NCI-H82 (cell line): ENCODE measurements around the gene C11orf98.
"Not testable (repeated sequence)": the region's sequence is repeated elsewhere in the genome, so short reads cannot be mapped to it uniquely, and the experiment has no call there.

ENCODE experiments used
- DNase-seq: peaks from one replicate; lab custom pipeline; 2025; lab: John Stamatoyannopoulos, UW

The C11orf98 gene

DNA sequence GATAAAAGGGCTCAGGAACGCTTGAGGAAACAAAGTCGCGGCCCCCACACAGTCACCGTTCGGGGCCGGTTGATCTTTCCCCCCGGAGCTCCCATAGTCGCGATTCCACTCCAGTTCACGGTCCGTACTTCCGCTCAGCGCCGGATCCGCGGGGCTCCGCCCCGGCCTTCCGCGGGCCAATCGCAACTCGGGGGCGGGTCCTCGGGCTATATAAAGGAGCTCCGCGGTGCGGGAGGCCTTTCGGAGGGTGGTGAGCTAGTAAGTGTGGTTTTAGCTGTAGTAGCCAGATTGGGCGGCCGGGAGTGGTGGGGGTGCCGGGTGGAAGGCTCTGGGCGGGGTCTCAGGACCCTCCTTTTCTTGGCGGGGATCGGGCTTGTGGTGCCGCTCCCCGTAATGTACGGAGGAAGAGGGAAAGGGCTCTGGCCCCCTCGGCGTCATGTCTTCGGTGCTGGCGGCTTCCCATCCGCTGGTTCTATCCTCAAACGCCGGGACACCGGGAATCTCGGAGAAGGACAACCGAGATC lies at the start of gene C11orf98, which contains the start of gene CSKMT:
TSS of gene C11orf98 (minus strand) at position 136 of the 524 bp plus-strand sequence. CDS start at position 95, 41 bp downstream.
TSS of gene CSKMT (plus strand) at position 238 of the 524 bp plus-strand sequence. CDS start 568 bp downstream, outside the sequence.
- DNase-seq, result peak; percentile 94

DNA sequence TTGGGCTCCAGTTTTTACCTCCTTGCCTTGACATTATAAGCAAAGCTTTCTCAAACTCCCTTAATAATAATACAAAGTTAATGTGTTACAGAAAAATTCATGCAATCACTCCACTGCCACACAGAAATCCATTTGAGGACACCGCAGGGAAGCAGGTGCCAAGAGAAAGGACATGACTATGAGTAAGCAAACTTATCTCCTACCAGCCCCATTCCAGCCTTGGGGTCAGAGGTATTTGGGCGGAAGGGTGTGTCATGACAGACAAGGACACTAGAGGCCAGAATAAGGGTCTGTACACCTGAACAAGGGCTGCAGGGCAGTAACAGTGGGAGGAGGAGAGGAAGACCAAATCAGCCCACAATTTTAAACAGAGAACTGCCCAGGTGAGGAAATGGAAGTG lies 48.3 kb upstream of the C11orf98 start:
- no peak for DNase-seq

DNA sequence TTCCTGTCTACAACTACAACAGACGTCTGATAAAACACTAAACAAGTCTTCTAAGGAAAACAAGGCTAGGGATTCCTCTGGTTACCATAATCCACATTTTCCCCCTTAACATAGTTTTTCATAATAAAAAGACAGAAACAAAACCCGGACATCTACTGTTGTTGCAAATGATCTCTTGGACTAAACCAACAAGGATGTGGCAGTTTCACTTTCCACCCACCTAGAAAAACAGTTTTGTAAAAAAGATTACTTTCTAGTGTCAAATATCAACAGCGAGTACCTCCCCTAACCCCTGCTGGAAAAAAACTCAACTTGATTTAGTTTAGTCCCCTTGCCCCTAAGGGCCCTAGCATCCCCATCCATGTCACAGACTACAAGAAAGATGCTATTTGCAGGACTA lies 47.9 kb upstream of the C11orf98 start:
- no peak for DNase-seq

DNA sequence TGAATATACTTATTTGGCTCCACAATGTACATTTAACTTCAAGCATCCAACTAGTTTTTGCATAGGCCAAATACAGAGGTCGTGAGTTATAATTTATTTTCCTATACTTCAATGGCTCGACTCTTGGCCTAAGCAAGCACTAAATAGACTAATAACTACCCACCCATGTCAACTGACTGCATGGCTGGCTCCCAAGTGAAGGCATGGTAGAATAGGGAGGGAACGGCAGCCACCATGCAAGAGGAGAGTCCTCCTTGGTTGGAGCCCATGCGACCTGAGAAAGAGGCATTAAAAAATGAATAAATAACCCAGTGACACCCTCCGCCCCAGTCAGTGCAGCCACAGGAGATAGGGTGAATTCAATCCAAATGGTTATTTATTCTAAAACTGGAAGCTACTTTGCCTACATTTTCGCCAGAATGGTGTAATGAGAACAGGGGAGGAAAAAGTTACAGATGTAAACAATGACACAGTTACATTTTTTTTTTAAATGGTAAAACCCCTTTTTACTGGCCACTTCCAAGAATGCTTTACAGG lies 47.3 kb upstream of the C11orf98 start:
- DNase-seq, result no peak

DNA sequence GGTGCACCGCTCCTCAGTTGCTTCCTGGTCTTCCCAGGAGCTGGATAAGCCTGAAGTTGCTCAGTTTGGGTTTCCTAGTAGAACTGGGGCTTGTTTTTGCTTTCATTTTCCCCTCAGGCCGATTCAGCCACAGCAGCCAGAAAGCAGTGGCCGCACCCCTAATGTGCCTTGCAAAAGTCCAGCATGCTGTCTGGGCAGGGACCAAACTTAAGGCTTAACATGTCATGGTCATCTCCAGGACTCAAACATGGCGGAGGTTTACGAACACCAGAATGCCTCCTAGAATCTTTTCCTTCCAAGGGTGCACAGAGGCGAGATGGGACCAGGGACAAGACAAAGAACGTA lies 45.0 kb upstream of the C11orf98 start:
- peak; percentile 51 for DNase-seq

DNA sequence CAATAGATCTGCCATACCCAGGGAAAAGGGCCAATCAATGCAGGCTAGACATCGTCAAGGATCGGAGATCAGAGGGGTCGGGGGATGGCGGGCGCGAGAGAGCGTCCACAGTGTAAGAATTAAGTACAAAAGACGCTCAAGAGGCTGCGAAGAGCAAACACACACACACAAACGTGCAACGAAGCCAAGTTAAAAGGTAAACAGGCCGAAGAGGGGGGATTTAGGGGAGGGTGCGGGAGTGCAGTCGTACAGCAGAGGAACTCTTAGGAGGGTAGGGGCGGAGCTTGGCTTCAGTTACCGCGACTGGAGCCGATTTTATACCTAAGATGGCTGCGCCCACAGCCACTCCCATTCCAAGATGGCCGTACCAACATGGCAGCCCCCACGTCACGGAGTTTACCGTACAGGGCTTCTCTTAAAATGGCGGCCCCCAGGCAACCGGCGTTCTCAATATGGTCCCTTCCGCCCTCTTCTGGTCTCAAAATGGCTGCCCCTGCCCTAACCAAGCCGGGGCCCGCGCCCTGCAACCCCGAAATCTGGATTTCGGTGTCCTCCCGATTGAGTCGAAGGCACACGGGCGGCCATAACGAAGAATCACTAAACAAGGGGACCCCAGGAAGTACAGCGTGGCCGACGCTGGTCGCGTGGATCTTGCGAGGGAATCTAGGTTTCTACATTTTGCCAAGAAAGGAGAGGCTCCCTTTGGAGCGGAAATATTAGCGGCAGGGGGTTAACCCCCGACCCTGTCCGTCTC lies 44.4 kb upstream of the C11orf98 start:
- DNase-seq, result peak; percentile 99

DNA sequence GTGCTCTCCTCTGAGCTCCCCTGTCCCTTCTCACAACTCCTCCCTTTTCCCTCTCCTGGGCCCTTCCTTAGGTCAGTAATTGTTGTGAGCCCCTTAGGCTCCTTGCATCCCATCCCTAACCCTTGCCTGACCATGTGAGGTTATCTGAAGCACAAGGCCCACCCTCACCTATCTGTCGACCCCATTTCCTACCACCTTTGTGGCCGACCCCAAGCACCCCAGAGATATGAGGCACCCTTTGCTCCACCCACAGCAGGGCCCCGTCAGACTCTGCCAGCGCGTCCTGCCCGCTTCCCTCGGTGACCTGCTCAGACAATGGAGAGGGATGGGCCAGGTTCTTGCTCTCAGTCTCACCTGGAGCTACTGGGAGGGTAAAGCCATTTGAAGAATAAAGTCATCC lies 43.8 kb upstream of the C11orf98 start:
- DNase-seq, result no peak

DNA sequence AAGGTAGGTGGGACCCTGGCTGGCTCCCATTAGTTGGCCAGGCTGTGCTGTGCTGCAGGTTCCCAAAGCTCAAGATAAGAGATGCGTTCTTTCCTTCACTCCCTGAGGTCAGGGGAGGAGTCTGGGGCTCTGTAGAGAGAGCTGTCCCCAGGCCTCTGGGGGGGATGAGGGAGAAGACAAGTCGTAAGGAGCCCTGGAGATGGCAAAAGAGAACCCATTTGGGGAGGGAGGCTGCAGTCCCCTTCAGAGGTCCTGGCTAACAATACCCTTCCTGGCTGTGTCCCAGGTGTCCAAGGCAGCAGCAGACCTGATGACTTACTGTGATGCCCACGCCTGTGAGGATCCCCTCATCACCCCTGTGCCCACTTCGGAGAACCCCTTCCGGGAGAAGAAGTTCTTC lies 43.4 kb upstream of the C11orf98 start:
- DNase-seq, result no peak

DNA sequence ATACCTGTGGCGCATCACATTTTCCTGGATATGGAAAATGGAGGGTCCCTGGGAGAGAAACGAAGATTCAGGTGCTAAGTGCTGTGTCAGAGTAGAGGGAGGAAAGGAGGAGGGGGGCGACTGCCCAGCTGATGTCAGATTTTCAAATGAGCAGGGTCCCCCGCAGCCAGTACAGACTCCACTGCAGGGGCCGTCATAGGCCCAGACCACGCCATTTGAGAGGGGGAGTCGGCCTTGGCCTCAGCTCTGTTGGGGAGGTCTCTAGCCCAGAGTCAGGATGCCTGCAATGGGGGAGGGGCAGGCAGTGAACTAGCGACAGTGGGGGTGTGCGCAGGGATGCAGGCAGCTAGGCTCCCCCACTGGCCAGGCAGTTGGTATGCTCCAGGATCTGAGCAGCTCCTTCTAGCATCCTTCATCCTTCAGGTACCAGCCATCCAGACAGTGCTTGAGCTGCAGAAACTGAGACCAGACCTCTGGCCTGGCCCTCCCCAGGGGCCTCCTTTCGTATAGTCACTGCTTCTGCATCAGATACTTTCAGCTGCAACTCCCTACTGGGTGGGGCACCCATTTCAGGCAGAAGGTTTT lies 42.4 kb upstream of the C11orf98 start, which contains the start of the genes BSCL2 and GNG3:
TSS of gene BSCL2 (minus strand) at position 148 of the 585 bp plus-strand sequence. CDS start 229 bp downstream, outside the sequence.
TSS of gene GNG3 (plus strand) at position 400 of the 585 bp plus-strand sequence. CDS start 620 bp downstream, outside the sequence.
- peak; percentile 73 for DNase-seq

DNA sequence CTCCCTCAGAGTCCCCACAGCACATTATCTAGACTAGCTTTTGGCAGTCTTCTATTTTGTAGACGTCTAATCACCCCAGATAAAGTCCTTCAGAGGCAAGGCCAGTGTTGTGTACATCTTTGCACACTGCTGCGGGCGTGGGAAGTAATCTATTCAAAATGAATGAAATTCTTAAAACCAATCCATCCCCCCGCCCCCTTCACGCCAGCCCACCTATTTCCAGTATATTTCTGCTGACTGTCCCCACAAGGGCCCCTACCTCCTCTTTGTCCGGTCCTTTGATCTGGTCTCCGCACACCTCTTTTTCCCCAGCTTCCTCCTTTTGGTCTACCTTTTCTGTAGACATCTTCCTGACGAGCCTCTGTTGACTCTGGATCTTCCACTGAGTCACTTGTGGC lies 41.8 kb upstream of the C11orf98 start:
- DNase-seq, result no peak

DNA sequence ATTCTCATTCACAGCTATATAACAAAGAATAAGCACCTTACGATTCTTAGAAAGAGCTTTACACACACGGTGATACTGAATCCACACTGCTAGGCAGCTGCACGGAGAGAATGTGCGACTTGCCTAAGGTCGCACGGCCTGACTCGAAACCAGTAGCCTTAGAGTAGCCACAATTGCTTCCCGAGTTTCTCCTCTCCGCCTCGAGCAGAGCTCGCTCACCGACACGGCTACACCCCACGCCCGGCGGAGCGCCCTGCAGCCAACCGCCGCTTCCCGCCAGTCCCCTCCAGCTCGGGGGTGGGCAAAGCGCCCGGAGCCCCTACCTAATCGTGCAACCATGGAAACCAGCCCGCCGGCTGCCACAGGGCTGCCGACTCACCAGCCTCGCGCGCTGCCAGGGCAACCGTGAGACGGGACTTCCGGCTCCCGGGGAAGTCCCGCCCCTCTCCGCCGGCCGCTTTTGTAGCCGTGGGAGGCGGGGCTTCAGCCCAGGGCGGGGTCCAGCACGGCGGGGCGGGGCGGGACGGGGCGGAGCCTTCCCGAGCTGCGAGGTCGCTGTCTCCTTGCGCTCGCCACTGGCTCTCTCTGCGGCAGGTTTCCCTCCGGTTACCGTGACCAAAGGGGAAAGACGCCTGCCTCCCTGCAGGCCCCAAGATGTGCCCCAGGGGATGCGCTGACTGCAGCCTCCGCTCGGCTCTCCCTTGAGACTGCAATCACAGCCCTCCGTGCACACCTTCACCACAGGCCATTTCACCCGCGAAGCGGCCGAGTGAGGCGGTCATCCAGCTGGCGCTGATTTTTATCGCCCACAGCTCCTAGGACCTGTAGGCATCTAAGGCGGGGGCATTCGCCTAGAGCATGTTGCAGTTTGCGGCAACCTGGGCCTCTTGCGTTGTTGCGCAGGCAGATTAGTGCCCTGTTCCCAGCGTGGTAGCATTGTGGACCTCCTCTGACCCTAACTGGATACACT lies 41.2 kb upstream of the C11orf98 start:
- peak; percentile 96 for DNase-seq

DNA sequence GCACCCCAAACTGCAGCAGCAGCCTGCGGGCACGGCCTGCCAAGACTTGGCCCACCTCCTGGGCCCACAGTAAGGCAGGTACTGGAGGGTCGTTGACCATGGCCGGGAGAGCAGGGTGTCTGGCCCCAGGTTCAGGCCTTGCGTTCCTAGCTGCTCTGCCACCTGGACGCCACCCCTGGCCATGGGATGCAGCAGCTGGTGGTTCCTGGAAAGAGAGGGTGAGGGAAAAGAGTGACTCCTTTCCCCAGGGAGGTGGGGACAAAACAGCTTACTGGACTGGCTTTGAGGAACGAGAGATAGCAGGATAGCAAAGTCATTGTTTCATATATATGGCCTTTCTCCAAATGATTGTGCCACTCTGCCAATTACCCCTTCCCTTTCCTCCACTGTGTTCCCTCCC lies 40.4 kb upstream of the C11orf98 start:
- no peak for DNase-seq

DNA sequence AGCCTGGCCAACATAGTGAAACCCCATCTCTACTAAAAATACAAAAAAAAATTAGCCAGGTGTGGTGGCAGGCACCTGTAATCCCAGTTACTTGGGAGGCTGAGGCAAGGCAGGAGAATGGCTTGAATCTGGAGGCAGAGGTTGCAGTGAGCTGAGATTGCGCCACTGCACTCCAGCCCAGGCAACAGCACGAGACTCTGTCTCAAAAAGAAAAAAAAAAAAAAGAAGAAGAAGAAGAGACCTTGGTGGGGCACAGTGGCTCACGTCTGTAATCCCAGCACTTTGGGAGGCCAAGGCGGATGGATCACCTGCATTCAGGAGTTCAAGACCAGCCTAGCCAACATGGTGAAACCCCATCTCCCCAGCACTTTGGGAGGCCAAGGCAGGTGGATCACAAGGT lies 38.9 kb upstream of the C11orf98 start:
- not testable (repeated sequence) for DNase-seq

DNA sequence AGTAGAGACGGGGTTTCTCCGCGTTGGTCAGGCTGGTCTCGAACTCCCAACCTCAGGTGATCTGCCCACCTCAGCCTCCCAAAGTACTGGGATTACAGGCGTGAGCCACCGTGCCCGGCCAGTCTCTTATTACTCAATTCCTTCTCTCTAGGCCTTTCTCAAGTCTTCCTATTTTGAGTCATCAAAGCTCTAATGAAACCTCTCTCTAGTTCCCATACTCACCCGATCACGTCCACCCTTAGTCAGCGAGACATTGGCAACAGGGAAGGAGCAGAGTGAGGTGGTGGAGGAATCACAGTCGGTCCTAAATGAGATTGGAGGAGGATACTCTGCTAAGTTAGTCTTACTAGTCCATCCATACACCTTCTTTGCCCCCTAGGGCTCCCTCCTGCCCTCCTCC lies 37.2 kb upstream of the C11orf98 start:
- no peak for DNase-seq

DNA sequence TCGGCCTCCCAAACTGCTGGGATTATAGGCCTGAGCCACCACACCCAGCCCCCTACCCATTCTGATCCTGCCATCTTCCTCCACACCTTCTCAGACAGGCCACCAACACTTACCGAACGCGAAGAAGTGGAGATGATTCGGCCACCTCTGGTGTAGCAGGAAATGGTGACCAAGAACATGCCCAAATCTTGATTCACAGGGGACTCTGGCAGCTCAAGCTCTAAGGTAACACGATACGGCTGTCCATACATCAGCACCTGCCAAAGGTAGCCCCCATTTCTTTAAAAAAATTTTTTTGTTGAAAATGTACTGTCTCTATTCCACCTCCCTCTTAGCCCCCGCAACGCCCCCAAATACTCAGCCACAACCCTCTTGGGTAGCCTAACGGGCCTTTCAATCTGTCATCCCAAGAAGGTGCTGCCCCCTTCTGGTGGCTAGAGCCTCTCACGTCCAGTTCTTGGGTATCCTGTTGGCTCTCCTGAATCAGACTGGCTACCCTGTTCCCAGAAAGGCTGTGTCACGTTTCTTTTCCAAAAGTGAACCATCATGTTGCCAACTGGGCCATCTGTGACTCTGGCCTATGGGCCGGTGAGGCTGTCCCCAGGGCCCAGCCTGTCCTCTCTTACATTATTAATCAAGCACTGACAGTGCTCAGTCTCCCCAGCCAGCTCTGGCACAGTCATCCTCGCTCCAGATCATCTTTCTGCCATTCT lies 29.6 kb upstream of the C11orf98 start:
- peak; percentile 86 for DNase-seq

DNA sequence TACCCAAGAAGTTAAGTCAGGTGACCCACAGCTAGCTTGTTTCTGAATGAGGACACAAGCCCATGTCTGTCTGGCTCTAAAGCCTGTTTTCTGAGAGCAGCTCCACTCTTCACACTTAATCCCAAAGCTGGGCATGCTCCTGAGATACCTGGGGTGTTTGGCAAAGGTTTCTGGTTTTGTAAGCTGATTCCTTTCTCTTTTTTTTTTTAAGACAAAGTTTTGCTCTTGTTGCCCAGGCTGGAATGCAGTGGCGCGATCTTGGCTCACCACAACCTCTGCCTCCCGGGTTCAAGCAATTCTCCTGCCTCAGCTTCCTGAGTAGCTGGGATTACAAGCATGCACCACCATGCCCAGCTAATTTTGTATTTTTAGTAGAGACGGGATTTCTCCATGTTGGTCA lies 28.6 kb upstream of the C11orf98 start:
- DNase-seq, result not testable (repeated sequence)

DNA sequence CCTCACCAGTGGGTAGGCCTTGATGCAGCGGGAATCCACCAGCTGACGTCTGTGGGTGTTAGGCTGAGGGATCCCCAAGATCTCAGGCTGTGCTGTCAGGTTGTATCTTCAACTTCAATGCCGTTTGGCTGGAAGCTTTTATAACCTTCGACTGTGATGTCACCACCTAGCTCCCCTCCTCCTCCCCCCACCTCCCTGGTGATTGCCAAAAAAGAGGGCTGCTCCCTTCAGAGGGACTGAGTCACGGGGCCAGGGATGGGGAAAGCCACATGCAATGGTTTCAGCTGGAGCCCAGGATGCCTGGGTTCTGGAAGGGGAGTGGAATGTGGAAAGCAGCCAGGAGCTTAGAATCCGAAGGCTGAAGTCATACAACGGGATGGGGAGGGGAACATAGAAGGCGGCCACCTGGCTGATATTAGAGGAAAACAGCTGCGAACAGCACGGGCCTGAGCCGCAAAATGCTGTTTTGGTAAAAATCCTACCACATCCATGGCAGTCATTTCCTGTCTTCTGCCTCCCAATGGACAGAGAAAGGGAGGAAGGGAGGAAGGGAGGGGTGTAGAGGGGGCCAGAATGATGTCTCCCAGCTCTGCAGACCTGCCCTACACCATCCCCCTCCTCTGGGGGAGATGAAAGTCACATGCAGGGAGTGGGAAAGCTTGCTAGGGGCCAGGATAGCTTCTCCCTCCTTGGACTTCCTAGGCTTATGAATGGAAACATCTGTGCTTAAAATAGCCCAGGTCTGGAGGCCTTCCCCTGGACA lies 24.6 kb upstream of the C11orf98 start, which contains the start of gene LRRN4CL:
TSS of gene LRRN4CL (minus strand) at position 110 of the 763 bp plus-strand sequence. CDS start 1,022 bp downstream, outside the sequence.
- DNase-seq, result peak; percentile 29

DNA sequence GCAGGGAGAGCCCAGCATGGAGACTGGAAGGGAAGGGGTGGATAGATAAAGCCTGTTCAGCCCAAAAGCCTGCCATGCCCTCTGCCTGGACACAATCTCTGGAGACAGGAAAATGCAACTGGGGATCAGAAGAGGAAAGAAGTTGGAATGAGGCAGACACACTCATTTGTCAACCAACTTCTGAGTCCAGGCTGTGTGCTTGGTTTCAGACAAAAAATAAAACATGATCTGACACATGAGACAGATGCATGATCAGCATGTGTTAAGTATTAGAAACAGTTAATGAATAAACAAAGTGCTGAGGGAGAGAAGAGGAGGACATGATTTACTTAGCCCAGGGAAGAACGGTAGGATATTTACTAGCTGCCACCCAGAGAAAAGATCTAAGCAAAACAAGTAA lies 23.5 kb upstream of the C11orf98 start:
- no peak for DNase-seq

DNA sequence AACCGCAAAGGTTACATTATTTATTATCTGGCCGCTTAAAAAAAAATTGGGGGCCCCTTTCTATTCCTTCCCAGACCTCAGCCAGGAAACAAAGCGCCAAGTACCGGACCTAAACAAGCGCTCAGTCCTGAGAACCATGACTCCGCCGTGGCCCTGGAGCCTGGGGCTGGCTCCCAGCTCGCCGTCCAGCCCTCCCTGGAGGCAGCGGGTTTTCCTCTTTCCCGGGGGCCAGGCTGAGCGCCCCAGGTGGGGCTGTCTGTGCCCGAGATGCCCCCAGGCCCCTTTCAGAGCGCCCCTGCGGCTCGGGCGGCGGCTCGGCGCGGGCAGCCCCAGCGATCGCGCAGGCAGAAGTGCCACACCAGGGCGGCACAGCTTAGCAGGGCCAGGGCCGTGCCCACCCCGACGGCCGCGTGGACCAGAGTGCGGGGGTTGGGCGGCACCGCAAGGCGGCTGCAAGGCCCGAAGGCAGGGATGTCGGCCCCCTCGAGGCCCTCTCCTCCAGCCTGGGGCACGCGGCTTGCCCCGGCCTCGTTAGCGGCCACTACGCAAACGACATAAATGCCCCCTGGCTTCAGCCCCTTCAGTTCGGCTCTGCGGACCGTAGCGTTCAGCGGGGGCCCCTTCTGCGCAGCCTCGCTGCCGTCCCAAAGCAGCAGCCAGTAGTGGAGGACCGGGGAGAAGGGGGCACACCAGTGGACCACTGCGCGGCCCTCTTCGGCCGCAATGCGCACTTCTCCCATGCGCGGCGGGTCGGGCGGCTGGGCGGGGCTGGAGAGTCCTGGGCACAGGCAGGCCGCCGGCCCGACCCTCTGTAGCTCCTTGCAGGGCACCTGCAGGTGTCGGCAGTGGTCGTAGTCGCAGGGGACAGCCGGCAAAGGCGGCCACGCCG lies 22.7 kb upstream of the C11orf98 start:
- DNase-seq, result no peak
